ENCODE data around the gene CDK8.

CDK8 gene

DNA sequence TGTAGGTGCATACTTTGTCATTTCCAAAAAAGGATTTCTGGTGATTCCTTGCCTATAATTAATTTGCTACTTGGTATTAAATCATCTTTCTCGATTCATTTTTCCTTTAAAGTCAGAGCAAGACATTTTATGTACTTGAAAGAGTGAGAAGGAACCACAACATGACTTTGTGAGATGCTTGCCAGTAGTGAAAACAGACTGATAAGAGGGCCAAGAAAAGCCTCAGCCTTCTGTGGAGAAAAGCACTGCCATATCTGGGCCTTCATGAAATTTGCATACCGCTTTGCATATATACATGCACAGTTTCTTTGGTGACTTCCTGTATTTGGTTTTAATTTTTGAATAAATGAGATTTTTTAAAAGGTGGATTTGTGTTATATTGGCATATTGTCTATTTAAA lies 128.4 kb downstream of the CDK8 start:
- DNase-seq (ENCODE audit: low read depth in 1 of 2, low spot score in 1 of 2), result no peak
- in situ Hi-C loops (cut with HindIII; ENCODE audit: low pct_unique_long_range_greater_than_20kb, low sequenced_read_pairs), result no loop called here
- no peak for TF ChIP-seq JUND (IDR thresholded peaks at IDR 0.05; ENCODE audit: low read depth)

DNA sequence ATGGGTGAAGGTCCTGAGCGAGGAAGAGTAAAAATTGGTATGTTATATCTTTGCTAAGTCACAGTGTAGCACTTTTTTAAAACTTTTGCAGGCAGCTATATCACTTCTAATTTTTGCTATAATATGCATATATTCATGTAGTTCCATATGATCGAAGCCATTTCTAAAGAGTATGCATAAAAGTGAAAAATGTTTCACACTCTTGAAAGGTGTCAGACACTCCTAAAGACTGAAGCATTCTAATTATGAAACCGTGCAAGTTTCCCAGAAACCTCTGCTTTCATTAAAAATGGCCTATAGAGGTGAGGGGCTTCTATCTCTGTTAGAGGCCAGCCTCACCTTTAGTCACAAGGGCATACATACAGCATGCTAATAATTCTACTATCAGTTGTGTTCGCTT lies 128.9 kb downstream of the CDK8 start:
- TF ChIP-seq JUND (IDR thresholded peaks at IDR 0.05; ENCODE audit: low read depth), result no peak
- in situ Hi-C loops (cut with HindIII; ENCODE audit: low pct_unique_long_range_greater_than_20kb, low sequenced_read_pairs), result no loop called here
- DNase-seq (ENCODE audit: low read depth in 1 of 2, low spot score in 1 of 2), result no peak

DNA sequence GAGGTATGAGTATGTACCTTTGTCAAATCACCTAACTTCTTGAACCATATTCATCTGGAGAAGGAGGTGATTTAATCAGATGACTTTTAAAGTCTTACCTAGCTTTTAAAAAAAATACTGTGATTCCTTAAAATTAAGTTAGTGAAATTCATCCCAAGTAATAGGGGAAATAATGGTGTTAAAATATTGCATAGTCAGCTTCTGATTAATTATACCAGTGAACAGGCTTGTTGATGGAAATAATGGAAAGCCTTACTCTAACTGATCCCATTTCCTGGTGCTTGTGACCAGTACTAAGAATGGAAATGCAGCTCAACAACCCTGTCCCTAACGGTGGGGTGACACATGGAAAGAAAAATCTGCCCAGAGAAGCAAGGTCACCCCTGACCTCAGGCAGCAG lies 130.7 kb downstream of the CDK8 start:
- no peak for DNase-seq (ENCODE audit: low read depth in 1 of 2, low spot score in 1 of 2)
- in situ Hi-C loops (cut with HindIII; ENCODE audit: low pct_unique_long_range_greater_than_20kb, low sequenced_read_pairs), result no loop called here
- TF ChIP-seq JUND (IDR thresholded peaks at IDR 0.05; ENCODE audit: low read depth), result no peak

DNA sequence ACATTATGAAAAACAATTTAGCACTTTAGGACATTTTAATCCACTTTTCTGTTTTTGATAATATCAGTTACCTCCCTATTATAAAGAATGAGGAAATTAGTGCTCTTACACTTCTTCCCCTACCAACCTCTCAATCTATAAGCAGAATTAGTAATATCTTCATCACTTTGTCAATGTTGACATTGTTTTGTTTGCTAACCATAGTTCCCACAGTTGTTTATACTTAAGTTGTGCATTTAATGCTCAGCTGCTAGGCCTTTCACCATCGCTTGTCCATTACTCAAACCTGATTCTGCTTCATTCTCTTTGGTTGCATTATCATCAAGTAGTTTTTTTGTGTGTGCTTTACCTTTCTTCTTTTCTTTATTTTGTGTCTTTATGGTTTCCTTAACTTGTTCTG lies 132.1 kb downstream of the CDK8 start:
- TF ChIP-seq JUND (IDR thresholded peaks at IDR 0.05; ENCODE audit: low read depth), result no peak
- in situ Hi-C loops (cut with HindIII; ENCODE audit: low pct_unique_long_range_greater_than_20kb, low sequenced_read_pairs), result no loop called here
- DNase-seq (ENCODE audit: low read depth in 1 of 2, low spot score in 1 of 2), result peak in 1 of 2 experiments; percentile 28

DNA sequence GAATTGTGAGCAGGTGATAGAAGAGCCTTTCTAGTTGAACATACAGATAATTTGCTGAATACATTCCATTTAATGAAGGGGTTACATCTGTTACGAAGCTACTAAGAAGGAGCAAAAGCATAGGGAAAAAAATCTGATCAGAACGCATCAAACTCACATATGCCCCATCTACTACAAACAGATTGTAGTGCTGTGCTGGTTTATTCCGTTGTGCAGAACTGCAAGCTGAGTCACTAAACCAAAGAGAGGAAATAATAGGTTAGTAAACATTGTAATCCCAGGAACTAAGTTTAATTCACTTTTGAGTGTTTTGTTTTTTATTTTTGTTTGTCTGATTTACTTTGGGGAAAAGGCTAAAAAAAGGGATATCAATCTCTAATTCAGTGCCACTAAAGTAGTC lies 136.3 kb downstream of the CDK8 start:
- no peak for TF ChIP-seq JUND (IDR thresholded peaks at IDR 0.05; ENCODE audit: low read depth)
- in situ Hi-C loops (cut with HindIII; ENCODE audit: low pct_unique_long_range_greater_than_20kb, low sequenced_read_pairs), result no loop called here
- no peak for DNase-seq (ENCODE audit: low read depth in 1 of 2, low spot score in 1 of 2)

DNA sequence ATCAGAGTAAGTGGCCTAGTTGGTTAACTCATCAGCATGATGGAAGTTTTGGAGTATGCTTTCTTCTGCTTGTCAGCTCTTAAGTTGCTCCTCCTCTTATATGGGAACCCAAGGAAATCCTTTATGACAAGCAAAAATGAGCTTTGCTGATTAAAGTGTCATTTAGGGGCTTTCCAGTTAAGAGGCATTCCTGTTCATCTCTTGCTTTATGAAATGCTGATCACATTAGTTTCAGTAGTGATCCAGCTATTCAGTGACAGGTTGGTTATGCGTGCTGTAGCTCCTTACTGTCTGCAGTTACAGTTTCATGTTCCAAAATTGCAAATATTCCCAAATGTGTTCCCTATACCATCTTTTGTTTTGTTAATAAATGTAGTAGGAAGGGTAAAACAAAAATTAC lies 146.6 kb downstream of the CDK8 start:
- in situ Hi-C loops (cut with HindIII; ENCODE audit: low pct_unique_long_range_greater_than_20kb, low sequenced_read_pairs), result no loop called here
- TF ChIP-seq JUND (IDR thresholded peaks at IDR 0.05; ENCODE audit: low read depth), result no peak
- no peak for DNase-seq (ENCODE audit: low read depth in 1 of 2, low spot score in 1 of 2)

DNA sequence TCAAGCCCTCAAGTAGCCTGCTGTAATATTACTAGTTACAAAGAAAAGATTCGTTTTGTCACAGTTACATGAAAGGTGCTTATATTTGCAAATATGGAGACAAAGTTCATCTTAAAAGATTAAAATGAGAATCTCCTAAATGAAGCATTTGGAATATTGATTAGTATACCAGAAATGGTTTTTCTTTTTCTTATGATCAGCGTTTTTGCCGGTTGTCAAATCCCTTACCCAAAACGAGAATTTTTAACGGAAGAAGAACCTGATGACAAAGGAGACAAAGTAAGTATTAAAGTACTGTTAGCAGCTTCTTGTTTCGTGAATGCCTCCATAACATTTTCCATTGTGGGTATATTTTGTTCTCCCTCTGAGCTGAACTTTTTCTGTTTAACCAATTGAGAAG lies 147.1 kb downstream of the CDK8 start:
- DNase-seq (ENCODE audit: low read depth in 1 of 2, low spot score in 1 of 2), result no peak
- no peak for TF ChIP-seq JUND (IDR thresholded peaks at IDR 0.05; ENCODE audit: low read depth)
- in situ Hi-C loops (cut with HindIII; ENCODE audit: low pct_unique_long_range_greater_than_20kb, low sequenced_read_pairs), result no loop called here

DNA sequence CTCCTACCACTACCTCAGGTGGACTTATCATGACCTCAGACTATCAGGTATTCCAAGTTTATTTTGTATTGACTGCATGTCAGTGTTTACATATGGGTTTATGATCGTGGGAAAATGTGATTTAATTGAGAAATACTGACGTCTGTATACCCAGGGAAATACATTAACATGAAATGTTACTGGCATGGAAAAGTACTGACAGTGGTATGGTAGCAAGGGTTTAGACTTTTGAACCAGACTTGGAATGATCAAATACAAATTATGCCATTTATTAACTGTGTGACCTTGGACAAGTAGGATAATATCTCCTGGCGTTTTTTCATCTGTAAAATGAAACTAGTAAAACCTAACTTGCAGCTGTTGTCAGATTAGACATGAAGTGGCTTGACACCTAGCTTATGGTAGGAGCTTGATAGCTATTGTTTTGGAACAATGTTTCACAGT lies 147.7 kb downstream of the CDK8 start:
- TF ChIP-seq JUND (IDR thresholded peaks at IDR 0.05; ENCODE audit: low read depth), result no peak
- in situ Hi-C loops (cut with HindIII; ENCODE audit: low pct_unique_long_range_greater_than_20kb, low sequenced_read_pairs), result no loop called here
- DNase-seq (ENCODE audit: low read depth in 1 of 2, low spot score in 1 of 2), result no peak

DNA sequence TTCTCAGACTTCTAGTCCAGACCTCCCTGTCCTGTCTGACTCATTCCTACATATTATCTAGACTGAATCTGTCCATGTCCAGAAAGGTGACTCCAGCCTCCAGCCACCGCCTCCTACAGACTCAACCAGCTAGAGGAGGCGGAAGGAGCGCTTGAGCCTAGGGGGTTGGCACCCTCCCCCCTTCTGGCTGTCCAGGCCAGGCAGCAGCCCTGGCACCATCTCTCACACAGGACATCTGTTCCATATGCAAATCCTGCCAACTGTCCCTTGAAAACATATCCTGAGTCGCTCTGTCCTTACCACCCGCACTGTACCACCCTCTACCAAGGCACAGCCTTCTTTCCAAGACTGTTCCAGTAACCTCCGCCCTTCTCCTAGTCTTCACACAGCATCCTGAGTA lies 152.9 kb downstream of the CDK8 start:
- in situ Hi-C loops (cut with HindIII; ENCODE audit: low pct_unique_long_range_greater_than_20kb, low sequenced_read_pairs), result no loop called here

DNA sequence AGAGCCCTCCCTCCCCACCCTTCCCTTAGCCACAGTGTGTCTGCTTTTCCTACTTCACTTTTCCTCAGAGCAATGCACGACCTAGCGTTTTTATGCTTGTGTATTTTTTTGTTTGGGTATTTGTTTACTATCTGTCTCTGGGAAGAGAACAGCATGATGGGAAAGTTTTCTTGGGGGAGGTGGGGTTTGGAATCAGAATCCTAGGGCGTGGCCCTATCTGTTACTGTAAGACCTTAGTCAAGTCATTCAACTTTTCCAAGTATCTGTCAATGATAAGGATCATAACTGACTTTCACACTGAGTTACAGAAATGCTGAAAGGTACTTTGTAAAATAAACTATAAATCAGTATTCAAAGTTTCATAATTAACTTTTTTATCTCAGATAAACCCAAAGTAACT lies 157.3 kb downstream of the CDK8 start:
- DNase-seq (ENCODE audit: low read depth in 1 of 2, low spot score in 1 of 2), result no peak
- TF ChIP-seq JUND (IDR thresholded peaks at IDR 0.05; ENCODE audit: low read depth), result no peak
- in situ Hi-C loops (cut with HindIII; ENCODE audit: low pct_unique_long_range_greater_than_20kb, low sequenced_read_pairs), result no loop called here

More for the DNA sequence above, 152.9 kb downstream of the CDK8 start:
- no peak for TF ChIP-seq JUND (IDR thresholded peaks at IDR 0.05; ENCODE audit: low read depth)
- no peak for DNase-seq (ENCODE audit: low read depth in 1 of 2, low spot score in 1 of 2)

DNA sequence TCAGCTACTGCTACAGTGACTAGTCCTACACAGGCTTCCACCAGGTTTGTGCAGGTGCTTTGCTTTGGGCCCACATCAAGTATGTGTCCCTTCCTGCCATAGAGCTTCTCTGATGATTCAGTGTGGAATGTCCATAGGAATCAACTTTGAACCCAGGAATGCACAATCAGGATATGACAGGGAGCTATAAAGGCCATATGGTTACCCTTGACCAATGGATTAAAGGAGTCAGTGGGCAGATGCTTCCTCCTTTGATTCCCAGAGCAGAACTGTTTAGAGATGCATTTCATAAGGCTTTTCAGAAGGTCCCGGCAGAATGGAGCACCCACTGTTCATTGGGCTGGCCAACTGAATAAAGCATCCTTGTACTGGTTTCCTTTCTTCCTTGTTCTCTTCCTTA lies 158.3 kb downstream of the CDK8 start:
- TF ChIP-seq JUND (IDR thresholded peaks at IDR 0.05; ENCODE audit: low read depth), result no peak
- no peak for DNase-seq (ENCODE audit: low read depth in 1 of 2, low spot score in 1 of 2)

DNA sequence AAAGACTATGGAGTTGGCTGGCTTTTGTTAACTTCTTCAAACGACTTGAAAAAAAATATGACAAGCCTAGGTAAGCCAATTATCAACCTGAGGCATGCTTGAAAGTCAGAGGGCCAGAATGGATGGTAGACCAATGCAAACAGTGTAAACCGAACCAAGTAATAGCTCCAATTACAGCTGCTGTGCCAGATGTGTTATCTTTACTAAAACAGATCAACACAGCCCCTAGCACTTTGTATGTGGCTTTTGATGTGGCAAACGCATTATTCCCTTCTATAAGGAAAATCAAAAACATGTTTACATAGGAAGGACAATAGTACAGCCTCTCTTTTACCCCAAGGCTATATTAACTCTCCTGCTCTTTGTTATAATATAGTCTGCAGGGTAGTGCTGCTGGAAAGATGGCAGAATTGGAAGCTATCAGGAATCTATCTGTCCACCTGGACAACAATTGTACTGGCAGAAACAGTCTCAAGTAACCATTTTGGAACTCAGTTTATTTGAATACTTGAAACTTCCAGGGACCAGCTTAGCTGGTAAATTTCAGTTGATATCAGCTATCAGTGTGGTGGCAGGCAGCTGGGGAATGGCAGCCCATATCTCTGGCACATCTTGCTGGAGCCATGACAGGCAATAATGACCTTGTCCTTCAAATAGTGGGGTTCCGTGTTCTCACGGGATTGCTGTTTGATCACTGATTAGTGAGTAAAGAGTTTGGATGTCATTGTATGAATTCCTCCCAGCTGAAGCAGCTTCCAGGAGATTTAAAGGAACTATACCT lies 159.2 kb downstream of the CDK8 start:
- no peak for DNase-seq (ENCODE audit: low read depth in 1 of 2, low spot score in 1 of 2)
- no peak for TF ChIP-seq JUND (IDR thresholded peaks at IDR 0.05; ENCODE audit: low read depth)
- in situ Hi-C loops (cut with HindIII; ENCODE audit: low pct_unique_long_range_greater_than_20kb, low sequenced_read_pairs), result no loop called here

More for the DNA sequence above, 158.3 kb downstream of the CDK8 start:
- in situ Hi-C loops (cut with HindIII; ENCODE audit: low pct_unique_long_range_greater_than_20kb, low sequenced_read_pairs), result no loop called here

DNA sequence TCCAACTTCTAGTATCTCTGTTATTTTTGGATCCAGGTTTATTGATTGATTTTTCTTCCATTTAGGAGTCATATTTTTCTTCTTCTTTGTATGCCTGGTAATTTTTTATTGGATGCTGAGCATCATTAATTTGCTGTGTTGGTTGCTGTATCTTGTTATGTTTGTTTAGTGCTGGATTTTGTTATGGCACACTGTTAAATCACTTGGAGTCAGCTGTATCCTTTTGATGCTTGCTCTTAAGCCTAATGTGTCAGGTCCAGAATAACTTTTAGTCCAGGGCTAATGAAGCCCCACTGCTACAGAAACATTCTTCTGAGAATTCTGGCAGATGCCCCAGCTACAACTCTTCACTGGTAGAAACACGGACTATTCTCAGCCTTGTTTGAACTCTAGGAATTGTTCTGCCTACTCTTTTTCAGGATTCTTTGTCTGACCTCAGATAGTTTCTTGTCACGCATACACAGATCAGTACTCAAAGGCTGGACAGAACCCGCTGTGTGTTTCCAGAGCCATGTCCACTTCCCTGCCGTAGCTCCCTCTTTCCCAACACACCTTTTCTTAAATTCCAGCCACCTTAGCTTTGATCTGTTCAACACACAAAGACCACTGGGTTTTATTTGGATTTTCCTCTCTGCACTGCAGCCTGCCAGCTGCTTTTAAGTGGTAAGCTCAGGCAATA lies 166.5 kb downstream of the CDK8 start:
- no peak for DNase-seq (ENCODE audit: low read depth in 1 of 2, low spot score in 1 of 2)

More for the DNA sequence above, 166.5 kb downstream of the CDK8 start:
- in situ Hi-C loops (cut with HindIII; ENCODE audit: low pct_unique_long_range_greater_than_20kb, low sequenced_read_pairs), result no loop called here
- TF ChIP-seq JUND (IDR thresholded peaks at IDR 0.05; ENCODE audit: low read depth), result no peak

Measured in T47D (cell line).